Measurements from ENCODE around the gene GALNT2. TPM values are rescaled to one million over a fixed set of nuclear protein-coding genes. Genes with fewer than 3 reads are reported as not detected.
A peak's percentile ranks its signal among the peaks of the same experiment; 100 is the strongest.

The GALNT2 gene
- polyA plus RNA-seq, 4 donors = 55.9 to 65.0 (median 62.9) TPM

DNA sequence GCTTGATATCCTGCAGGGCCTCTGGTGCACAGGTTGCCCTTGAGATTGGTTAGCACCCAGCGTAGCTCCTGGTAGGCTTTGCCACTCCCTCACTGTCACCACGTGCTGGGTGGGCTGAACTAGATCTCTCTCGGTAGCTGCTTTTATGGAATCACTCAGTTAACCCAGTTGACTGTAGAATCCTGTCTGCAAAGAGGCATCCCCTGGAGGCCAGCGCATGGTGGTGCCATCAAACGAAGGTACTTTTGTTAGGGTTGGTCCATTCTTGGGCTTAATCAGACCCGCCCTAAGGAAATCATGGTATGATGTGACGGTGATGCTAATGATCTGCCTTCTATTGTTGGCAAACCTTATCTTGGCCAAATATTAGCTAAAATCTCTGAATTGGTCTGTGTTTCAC, 153.4 kb downstream of the GALNT2 start:
- DNase-seq (ENCODE audit: low read depth in 4 of 4, low spot score in 2 of 4) = no peak

DNA sequence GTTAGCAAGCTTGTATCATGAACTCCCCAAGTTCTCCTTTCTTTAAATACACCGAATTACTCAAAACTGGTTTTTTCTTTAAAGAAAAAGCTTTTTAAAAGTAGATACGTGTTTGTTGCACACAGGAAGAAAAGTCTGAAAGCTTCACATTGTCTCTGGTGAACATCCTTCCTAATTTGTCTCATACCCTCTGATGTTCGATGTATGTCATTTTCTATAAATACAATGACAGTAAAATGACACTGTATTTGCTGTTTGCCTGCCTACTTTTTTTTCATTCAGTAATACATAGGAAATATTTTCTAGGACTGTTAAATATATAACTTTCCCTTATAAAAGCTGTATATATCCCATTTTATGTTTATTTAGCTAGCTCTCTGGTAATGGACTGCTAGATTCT, 153.9 kb downstream of the GALNT2 start:
- DNase-seq (ENCODE audit: low read depth in 4 of 4, low spot score in 2 of 4) = no peak

DNA sequence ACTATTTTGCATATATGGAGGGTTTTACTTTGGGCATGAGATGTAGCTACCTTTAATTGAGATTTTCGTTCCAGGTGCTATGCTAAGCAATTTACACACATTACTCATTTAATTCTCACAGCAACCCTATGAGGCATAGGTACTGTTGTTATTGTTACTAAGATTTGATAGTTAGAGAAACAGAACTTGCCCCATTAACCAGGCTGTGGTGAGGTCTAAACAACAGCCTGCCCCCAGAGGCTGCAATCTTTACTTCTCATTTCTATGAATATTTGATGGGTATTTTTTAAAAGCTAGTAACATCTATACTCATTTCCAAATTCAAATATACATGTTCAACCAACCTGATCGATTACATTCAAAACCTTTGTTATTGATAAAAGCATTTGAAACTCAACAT, 155.6 kb downstream of the GALNT2 start:
- DNase-seq (ENCODE audit: low read depth in 4 of 4, low spot score in 2 of 4) = no peak

DNA sequence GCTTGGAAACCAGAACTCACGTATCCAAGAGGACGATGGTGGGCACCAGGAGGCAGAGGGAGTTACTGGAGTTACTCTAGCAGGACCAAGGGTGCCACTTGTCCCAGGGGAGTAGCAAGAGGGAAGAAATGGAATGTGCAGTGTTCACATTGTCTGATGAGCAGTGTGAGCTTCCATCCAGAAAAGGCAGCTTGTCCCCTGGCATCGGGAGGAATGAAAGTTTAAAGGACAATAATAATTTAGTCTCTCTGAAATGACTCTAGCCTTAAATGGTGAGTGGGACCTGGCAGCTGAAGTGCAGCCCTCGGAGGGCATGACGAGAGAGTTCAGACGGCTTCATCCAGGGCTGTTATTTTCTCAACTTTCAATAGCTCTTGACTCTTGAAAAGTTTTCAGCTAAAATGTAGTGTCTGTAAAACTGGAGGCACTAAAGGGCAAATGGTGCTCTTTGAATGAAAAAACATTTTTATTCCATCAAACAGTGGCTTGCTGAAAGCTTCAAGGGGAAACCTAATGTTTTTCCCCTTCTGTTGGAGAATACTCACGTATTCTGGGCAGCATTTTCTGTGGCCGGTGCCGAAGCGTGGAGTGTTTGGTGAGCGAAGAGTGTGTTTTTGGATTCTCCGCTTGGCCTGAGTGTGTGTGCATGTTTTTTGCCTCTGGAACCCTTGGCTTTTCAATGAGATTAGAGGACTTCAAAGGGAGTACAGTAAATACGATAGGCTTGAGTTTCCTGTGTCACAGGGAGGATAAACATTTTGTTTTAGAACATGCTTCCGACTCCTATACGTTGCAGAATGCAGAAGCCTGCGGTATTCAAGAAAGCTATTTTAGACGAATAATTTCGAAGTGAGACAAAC, 157.3 kb downstream of the GALNT2 start:
- no peak for DNase-seq (ENCODE audit: low read depth in 4 of 4, low spot score in 2 of 4)

DNA sequence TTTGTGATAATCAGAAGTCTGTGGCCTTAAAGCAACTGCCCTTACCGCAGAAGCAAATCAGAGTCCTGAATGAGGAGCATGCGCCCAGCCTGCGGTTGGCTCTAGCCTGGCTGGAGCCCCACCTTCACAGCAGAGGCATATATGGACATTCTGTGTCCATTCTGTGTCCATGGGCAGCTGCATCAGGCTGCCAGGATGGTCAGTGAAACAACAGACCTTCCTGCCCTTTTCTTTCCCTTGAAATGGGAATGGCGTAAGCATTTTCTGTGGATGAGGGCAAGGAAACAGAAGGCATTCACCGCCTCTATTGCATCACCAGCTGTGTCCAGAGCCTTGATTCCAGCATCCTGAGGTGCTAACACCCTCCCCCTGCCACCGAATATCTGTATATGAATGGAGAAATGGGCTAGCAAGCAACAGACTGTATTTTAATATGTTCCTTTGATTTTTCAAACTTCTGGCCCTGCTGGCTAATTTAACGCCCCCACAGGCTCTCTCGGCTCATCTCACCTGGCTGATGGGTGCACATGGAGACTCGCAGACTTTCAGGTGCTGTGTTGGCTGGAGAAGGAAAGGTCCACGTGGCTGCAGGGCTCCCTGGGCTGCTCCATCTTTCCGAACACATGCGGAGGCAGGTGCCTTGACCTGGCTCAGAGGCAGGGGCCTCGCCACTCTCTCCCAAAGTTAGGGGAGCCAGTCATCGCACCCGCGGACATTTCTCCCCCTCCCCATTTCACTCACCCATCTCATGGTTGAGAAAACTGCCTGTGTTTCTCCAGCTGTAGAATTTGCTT, 159.2 kb downstream of the GALNT2 start:
- no peak for DNase-seq (ENCODE audit: low read depth in 4 of 4, low spot score in 2 of 4)

DNA sequence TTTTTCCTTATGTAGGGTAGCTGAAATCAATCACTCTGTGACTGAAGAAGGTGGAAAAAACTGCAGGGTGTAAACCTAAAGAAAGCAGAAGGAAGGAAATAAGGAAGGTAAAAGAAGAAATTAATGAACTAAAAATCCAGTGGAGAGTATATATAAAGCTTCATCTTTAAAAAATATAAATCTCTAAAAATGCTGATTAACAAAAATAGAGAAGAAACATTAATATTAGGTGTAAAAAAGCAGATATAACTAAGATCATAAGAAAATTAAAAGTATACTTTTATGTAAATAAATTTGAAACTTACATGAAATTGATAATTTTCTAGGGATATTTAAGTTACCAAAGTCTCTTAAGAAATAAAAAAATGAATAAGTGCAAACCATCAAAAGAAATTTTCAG, 159.8 kb downstream of the GALNT2 start:
- no peak for DNase-seq (ENCODE audit: low read depth in 4 of 4, low spot score in 2 of 4)

DNA sequence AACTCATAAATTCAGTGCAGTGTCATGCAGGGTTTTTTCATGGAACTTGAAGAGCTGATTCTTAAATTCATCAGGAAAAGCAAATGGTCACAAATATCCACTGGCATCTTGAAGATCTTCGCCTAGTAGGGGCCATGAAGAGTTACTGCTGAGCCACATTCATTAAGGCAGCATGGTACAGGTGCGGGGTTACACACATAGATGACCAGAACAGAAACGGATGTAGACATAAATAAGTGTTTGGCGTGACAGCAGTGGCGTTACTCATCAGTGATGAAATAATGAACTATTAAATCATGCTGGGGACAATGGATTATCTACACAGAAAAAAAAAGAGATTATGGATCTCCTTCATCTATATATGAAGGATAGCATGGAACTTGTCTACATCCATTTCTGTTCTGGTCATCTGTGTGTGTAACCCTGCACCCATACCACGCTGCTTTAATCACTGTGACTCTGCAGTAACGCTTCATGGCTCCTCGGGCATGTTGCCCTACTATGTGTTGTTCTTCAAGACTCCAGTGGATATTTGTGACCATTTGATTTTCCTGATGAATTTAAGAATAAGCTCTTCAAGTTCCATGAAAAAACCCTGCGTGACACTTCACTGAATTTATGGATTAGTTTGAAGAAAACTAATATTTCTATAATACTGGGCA, 161.3 kb downstream of the GALNT2 start:
- no peak for DNase-seq (ENCODE audit: low read depth in 4 of 4, low spot score in 2 of 4)

DNA sequence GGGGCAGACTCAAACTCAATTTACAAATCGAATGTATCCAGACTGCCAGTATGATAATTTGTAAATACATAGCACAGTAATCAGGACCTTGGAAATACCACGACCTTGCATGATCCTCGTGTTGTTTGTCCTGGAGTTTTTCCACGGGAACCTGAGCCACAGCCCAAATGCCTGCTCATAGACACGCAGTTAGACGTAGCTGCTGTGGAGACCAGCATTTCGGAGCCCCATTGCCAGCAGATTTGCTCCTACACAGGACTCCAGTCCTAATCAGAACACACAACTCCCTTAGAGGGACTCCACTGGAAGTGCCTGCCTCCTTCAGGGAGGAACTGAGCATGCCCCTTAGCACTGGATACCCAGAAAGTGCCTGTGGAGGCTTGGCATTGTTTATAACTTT, 163.2 kb downstream of the GALNT2 start:
- no peak for DNase-seq (ENCODE audit: low read depth in 4 of 4, low spot score in 2 of 4)

DNA sequence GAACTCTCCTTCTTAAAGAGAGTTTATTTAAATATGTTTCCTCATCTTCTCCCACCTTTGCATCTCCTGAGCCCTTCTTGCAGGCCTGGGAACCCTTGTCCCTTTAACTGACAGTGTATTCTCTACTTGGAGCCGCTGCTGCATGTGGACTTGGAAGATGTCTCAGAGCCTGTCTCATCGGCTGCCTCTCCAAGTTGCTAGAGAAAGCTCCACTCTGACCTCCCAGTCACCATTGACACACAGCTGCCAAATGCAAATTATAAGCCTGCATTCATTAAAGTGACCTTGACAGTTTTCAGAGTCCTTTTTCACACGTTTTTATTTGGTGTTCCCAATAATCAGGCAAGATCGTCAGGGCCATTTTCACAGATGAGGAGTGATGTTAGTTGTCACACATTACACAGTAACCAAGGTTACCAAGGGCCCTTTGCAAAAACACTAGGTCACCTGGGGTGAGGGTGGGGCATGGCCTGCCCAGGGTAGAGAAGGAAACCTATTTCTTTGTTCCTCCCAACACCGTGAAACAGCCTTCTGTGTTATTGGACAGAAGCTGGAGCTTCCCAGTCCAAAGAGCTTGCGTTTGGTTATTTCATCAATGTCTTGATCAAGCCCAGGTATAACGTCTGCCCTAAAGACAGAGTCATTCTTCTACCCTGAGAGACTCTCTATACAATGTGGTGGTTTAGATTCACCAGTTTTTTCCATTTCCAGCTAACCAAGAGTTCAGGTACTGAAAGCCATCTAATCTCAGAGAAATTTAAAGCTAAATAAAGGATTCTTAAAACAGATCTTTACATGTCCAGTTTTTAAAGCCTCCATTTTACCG, 164.1 kb downstream of the GALNT2 start:
- DNase-seq (ENCODE audit: low read depth in 4 of 4, low spot score in 2 of 4) = no peak

DNA sequence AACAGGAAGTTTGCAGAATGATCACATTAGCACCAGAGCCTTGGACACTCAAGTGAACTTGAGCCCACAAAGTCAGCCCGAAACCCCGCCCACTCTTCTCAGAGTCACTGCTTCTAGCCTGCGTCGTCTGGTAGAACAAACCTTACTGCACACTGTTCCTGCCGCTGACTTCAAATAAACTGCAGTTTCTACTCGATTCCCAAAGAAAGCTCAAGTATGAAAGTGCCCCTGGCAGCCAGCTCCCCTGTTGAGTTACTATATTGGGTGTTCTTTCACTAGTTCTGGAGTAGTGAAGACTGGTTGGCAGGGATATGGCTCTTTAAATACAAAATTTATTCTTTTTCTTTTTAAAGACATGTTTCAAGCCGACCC, 164.7 kb downstream of the GALNT2 start:
- peak in 1 of 4 donors; percentile 20 for DNase-seq (ENCODE audit: low read depth in 4 of 4, low spot score in 2 of 4)

DNA sequence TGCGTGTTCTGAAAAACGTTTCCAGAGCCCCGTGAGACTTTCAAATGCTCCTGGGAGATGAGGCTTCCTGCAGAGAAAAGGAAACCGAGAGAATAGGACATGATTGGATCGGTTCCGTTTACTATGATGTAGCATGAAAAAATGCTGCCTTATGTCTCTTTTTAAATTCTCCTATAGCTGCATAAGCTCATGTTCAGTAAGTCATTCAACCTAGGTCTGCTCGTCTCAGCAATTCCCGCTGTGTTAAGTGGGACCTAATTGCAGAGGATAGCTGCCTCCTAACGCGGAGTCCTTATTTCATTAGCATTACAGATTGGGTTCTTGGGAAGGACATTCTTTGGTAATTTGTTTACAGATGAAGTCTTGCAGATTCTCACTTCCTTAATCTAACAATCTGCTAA, 165.3 kb downstream of the GALNT2 start:
- DNase-seq (ENCODE audit: low read depth in 4 of 4, low spot score in 2 of 4) = no peak

DNA sequence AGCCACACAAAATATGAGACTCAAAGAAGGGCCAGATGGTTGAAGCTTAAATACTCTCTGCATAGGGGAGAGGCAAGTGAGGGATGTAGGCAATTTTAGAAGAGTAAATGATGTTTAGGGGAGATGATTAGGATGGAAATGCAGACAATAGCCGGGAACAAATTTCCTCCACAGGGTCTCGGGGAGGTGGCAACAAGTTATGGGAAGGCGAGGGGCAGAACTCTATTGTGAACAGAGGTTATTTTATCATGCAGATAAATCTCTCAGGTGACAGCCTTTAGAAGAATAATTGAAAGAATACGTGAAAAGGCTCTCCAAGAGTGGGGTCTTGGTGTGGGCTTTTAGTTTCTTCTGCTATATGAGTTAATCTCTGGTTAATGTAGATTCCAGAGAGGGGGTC, 166.7 kb downstream of the GALNT2 start:
- no peak for DNase-seq (ENCODE audit: low read depth in 4 of 4, low spot score in 2 of 4)

DNA sequence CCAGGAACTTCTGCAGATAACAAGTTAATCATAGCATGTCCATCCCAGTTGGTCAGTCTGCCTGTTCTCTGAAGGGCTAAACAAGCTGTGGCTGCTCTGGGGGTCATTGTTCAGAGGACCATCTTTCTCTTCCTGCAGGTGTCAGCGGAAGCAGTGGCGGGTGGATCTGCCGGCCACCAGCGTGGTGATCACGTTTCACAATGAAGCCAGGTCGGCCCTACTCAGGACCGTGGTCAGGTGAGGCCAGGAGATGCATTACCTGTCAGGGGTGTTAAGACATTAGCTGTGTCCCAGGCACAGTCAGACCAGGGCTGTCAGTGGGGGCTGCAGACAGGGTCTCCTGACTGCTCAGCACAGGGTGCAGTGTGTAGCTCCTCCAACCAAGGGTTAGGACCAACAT, 168.8 kb downstream of the GALNT2 start:
- no peak for DNase-seq (ENCODE audit: low read depth in 4 of 4, low spot score in 2 of 4)

DNA sequence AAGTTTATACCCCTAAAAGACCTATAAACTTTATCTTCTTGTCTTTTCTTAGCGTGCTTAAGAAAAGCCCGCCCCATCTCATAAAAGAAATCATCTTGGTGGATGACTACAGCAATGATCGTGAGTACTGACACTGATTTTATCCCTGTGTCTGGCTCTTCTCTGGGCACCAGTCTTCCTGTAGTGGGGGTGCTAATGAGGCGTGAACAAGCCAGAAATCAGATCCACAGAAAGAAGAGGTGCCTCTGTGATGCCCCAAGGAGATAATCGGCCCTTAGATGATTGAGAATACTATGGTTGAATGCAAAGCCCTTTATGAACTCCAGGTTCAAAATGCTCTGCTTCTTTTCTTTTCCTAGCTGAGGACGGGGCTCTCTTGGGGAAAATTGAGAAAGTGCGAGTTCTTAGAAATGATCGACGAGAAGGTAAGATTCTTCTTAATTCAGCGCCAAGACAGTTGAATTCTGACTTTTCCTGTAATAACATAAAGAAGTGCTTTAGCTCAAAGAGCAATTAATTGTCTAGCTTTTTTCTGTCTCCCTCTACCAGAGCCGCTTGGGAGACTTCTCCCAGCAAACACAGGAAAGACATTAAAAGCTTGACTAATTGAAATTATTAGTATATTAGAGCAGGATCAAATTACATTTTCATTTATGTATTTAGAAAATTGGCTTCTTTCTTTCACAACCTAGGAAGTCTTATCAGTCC, 169.4 kb downstream of the GALNT2 start:
- no peak for DNase-seq (ENCODE audit: low read depth in 4 of 4, low spot score in 2 of 4)

DNA sequence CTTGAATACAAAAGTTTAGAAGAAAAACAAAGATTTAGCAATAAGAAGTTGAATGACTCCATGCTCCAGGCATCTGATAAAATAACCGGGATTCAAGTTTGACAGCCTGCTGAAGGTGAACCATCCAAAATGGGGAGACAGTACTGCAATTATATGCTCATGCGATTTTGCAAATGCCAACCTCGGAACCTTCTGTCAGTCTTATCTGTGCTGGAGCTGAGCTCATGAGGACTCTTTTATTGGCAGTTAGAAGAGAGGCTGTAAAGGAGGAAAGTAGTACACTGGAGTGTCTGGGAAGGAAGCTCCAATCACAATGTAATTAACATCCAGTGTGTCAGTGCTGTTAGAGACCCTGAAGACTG, 170.0 kb downstream of the GALNT2 start:
- DNase-seq (ENCODE audit: low read depth in 4 of 4, low spot score in 2 of 4) = no peak

DNA sequence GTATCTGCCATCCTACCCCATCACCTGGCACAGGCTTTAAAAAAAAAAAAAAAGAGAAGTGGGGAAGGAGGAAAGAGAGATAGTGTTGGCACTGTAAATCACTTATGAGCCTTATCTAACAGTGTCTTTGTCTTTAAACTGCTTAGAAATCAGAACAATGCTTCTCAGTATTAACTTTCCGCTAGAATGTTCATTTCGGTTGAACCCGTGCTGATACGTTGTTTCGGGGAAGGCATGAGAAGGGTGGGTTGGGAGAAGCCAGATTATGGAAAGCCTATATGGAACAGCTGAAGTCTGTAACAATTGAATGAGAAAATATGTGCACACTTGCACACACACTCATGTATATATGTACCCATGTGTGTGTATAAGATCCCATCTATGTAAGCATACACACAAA, 170.8 kb downstream of the GALNT2 start:
- DNase-seq (ENCODE audit: low read depth in 4 of 4, low spot score in 2 of 4) = no peak

DNA sequence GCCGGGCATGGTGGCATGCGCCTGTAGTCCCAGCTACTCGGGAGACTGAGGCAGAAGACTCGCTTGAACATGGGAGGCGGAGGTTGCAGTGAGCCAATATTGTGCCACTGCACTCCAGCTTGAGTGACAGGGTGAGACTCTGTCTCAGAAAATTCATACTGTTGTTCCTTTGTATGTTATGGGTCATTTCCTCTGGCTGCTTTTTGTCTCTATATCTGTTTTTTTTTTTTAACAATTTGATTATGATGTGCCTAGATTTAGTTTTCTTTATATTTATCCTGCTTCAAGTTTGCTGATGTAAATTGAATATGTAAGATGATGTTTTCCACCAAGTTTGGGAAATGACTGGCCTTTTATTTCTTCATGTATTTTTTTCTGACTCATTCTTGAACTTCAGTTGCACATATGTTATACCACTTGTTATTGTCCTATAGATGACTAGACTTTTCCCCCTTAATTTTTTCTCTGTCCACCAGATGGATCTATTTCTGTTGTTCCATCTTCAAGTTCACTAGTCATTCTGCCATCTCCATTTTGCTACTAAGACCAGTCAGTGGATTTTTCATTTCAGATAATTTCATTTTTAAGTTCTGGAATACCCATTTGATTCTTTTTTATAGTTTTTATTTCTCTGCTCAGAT, 173.5 kb downstream of the GALNT2 start:
- DNase-seq (ENCODE audit: low read depth in 4 of 4, low spot score in 2 of 4) = no peak

DNA sequence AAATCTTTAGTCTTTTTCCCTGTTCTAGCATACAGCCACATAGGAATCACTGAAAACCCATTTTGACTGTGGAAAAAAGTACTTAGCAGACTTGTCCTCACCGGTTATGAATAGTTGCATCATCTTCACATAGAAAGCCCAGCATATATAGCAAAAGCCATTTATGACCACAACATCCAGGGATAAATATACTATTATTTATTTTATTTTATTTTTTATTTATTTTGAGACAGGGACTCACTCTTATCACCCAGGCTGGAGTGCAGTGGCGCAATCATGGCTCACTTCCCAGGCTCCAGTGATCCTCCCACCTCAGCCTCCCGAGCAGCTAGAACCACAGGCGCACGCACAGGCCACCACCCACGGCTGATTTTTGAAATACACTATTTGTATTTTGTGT, 175.3 kb downstream of the GALNT2 start:
- no peak for DNase-seq (ENCODE audit: low read depth in 4 of 4, low spot score in 2 of 4)

DNA sequence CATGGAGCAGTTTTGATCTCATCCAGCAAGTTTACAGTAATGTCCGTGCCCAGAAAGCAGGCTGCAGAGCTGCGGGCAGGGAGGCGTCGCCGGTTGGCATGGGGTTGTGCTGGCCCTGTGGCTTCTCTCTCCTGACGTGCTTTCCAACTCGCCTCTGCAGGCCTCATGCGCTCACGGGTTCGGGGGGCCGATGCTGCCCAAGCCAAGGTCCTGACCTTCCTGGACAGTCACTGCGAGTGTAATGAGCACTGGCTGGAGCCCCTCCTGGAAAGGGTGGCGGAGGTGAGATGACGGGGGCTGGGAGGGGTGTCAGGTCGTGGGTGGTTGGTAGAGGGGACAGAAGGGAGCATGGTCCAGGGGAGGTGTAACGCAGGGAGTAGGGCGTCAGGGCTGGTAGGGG, 176.1 kb downstream of the GALNT2 start:
- no peak for DNase-seq (ENCODE audit: low read depth in 4 of 4, low spot score in 2 of 4)
